Activated T-helper 1 cell treated with anti-CD3 and anti-CD28 coated beads, Interleukin-2, amount 50 U/mL, for 16 hours (primary cell): Measurements from ENCODE around the gene CHFR.
"Not testable (repeated sequence)": the region's sequence is repeated elsewhere in the genome, so short reads cannot be mapped to it uniquely, and the experiment has no call there.

Experiments used
- DNase-seq, 2 donors: peaks; one replicate each; pipeline ENCODE4 v3.0.0-alpha.2; 2020; ENCODE audit warnings: low read depth in 1 of 2, low spot score in 1 of 2

CHFR gene

DNA sequence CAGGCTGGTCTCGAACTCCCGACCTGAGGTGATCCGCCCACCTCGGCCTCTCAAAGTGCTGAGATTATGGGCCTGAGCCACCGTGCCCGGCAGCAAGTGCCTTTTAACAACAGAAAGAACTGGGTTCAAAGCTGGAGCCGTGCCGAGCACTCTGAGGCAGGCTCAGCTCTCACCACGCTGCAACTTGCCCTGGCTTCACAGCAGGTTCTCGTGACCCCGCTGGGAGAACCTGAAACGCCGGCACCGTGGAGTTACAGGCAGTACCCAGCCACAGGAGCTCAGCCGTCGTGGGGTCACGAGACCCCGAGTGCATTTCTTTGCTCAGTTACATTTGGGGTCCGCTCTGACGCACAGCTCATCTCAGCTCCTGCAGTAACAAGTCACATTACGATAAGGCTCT lies 73.2 kb downstream of the CHFR start:
- DNase-seq, result no peak

- no peak for DNase-seq
These were observed 74.0 kb downstream of the CHFR start for GRCh38 chr12:132813443-132813842.

DNA sequence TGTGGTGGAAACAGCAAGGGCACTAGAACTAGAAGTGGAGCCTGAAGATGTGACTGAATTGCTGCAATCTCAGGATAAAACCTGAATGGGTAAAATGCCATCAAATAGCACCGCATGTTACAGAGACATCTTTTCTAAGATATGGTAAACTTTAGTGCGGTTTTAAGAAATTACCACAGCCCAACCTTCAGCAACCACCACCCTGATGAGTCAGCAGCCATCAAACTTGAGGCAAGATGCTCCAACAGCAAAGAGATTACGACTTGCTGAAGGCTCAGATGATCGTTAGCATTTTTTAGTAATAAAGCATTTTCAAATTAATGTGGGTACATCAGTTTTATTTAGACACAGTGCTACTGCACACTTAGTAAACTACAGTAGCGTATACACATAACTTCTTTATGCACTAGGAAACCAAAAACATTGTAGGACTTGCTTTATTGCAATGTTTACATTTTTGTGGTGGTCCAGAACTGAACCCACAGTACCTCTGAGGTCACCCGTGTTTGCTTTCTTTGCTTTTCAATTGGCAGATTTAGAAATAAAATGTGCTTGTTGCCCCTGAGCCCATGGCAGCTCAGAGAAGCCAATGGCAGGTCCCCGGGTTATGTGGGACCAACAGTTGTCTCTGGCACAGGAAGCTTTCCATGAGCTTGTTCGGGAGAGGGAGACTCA lies 74.6 kb downstream of the CHFR start:
- no peak for DNase-seq

DNA sequence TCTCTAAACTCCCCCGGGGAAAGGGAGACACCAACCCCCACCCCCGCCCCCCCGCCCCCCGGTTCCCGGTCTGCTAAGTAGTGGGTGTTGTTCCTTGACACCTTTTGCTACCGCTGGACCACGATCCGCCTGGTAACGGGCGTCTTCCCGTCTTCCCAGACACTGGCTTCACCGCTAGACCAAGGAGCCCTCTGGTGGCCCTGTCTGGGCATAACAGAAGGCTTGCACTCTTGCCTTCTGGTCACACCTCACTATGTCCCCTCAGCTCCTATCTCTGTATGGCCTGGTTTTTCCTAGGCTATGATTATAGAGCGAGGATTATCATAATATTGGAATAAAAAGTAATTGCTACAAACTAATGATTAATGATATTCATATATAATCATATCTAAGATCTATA lies 78.0 kb downstream of the CHFR start:
- DNase-seq, result not testable (repeated sequence)

DNA sequence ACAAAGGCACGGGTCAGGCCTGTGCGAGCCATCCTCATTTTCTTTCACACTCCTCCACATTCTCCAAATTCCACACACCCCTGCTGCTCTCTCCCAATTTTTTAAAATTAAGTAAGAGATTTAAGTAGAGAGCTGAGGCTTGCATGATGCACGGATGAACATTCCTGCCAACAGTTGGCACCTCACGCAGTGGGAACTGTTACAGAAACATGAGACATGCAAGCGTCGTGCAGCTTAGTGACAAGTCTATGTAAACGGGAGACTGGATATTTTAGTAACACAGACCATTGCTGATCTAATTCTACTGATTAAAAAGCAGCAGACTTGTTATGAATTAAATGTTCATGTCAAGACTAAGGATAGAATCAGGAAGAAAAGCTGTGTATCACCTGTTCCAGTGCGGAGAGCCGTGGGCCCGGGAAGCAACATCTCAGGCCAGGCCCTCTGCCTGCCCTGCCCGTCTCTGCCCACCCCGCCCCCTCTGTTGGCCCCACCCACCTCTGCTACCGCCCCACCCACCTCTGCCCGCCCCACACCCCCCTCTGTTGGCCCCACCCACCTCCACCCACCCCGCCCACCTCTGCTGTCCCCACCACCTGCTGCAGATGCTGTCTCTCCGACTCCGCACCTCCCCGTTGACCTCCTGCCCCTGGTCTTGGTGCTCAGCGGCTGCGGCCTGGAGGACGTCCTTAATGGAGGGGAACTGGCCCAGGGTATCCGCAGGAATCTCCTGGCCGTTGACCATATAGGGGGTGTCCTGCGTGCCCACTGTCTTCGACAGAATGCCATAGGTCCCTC lies 79.9 kb downstream of the CHFR start:
- DNase-seq, result no peak

- DNase-seq, result no peak
These were observed 80.5 kb downstream of the CHFR start for GRCh38 chr12:132806857-132807256.

DNA sequence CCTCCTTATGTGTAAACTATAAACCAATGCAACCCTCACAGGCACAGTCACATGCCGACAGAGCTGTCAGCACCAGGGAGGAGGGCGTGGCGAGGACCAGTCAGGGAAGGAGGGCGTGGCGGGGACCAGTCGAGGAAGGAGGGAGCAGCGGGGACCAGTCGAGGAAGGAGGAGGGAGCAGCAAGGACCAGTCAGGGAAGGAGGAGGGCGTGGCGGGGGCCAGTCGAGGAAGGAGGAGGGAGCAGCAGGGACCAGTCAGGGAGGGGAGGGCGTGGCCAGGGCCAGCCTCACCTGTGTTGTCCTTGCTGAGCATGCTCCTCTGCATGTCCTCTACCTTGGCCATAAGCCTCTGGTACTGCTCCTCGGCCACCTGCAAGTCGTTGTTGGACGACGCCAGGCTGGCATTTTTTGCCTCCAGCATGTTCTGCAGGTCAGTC lies 83.0 kb downstream of the CHFR start:
- no peak for DNase-seq

DNA sequence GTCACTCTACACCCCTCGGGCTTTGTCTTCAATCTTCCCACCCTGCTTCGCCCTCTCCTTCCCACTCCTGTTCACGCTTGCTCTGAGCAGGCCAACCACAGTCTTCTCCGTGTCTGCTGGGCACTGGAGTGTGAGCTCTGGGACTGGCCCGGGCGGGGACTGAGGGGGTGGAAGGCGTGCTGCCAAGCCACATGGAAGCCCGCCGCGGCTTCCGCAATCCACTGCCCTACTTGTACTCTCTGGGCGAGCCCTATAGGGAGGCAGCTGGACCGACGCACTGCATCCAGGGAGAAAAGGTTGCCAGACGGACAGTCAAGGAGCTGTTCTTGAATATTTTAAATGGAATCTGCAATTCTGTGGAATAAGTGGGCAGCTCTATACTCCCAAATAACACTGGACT lies 83.5 kb downstream of the CHFR start:
- DNase-seq, result no peak

DNA sequence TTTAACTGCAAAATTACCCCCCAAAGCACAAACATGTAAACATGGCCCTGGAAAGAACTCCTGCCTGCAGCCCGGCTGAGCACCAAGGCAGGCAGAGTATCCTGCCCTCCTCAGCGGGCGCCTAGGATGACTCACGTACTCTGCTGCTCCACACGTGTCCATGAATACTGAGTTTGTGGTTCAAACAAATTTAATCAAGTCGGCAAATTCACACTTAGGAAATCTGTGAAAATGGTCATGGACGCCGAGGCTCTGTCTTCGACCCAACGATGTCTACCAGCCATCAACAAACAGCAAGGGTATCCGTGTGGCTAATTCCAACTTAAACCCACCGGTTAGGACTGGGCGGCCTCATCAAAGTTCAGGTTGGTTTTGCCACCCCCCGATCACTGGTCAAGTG lies 84.3 kb downstream of the CHFR start:
- DNase-seq, result no peak

DNA sequence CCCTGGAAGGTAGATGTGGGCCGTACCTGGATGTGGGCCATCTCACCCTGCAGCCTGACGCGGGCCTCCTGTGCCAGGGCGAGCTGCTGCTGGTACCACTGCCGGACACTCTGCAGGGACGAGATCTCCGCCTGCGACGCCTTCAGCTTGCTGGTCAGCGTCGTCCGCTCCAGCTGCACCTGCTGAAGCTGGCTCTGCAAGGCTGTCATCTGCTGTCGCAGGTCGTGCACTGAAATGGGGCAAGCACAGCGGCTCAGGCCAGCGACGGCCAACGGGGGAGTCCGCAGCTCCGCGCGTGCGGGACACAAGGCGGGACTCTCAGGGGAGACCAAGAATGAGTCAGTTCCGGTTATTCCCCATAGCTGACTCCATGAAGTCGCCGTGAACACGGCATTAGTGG lies 85.7 kb downstream of the CHFR start:
- DNase-seq, result no peak

DNA sequence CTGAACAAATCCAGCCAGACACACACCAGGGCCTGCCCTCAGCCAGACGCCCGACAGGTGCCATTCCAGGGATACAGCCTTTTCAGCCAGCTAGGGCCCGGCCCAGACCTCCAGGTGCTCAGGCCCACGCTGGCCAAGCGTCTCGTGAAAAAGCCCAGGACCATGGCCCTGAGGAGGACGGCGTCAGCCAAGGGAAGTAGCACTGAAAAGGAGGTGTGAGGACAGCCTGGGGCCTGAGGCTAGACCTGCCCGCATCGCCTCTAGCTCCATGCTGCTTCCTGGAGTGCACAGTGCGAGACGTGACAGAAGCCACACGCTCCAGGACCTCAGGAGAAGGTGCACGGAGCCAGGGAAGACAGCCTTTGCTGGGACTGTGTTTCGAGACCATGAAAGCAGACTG lies 88.6 kb downstream of the CHFR start:
- no peak for DNase-seq

DNA sequence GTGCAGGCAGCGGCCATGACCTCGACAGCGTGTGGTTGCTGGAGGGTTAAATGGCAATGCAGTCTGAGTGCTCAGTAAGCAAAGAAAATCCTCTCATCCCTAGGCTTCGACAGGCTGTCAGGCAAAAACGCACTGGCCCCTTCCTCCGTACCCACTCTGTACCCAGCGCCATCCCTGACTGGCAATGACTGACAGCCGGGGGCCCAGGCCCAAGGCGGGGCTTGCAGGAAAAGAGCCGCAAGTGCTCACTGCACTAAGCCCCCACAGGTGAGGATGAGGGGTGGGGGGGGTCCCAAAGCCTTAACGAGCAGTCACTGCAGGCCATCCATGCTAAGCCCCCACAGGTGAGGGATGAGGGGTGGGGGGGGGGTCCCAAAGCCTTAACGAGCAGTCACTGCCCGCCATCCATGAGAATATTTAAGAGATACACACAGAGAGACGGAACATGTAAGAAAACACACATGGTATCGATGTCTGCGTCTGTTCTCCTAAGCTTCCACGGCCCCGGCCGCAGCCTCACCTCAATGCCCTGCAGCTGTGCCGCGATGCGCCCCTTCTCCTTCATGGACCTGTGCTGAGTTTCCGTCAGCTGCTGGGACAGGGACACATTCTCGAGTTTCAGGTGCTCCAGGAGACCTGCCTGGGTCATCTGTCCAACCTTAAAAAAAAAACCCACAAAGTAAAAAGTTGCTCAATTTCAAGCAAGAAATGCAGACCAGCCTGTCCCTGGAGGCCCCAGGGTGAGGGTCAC lies 89.4 kb downstream of the CHFR start:
- DNase-seq, result no peak

DNA sequence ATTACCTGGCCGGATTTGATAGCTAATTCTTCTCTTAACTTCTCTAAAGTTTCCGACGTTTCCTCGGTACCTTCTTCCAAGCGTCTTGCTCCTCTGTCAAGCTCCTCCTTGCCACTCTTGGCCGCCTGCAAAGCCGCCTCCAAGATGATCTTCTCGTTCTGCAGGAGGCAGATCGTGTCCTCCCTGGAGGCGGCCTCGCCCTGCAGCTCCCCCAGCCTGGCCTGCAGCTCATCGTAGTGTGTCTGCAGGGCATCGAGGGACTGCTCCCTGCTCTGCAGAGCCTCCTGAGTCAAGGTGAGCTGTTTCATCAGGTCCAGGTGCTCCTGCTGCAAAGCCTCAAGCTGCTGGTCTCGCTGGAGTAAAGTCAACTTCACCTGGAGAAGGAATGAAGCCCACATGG lies 91.6 kb downstream of the CHFR start:
- no peak for DNase-seq

GRCh38 chr12:132791940-132792339 lies 95.5 kb downstream of the CHFR start:
- not testable (repeated sequence) for DNase-seq

GRCh38 chr12:132789099-132789471 lies 98.3 kb downstream of the CHFR start:
- DNase-seq, result no peak

DNA sequence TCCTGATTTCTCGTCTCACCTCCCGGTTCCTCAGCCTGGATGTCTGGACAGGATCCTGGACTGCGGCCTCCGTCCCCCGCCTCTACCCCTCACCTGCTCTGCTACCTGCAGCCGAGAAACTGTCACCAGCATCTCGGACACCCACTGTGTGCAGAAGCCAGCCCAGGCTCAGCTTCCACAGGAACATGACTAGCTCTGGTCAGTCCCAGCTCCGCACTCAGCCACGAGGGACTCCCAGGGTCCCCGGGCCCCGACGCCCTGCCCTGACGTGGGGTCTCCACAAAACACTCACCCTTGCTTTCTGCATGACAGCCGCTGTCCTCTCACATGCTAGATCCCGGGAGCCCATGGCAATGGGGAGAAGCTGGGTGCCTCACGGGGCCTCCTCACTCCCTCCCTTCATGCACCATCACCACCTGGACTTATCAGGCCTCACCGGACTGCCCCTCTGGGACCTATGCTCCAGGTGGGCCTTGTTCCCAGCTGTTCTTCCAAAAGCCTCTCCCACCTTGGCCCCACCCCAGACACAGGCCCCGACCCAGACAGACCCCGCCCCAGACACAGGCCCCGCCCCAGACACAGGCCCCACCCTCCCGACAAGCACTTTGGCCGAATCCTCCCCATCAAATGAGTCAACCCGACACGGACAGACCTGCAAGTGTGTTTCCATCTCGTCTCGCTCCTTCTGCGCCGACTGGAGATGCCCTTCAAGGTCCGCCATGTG lies 98.9 kb downstream of the CHFR start:
- DNase-seq, result no peak

- no peak for DNase-seq
These were observed 99.5 kb downstream of the CHFR start for GRCh38 chr12:132787877-132788276.

DNA sequence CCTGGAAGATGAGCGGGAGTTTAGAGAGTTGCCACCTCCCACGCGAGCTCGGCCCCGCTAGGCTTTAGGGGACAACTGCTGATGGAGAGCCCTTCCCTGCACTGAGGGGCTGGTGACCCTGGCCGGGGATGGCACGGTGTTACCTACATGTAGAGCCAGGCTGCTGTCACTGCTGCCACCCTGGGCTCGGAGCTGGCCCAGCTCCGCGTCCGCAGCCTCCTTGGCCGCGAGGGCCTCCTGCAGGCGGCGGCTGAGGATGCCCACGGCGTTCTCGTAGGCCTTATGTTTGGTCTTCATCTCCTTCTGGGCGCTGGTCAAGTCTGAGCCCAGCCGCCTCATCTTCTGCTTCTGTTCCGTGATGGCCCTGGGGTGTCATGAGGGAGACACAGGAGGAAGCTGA lies 101.2 kb downstream of the CHFR start:
- no peak for DNase-seq

DNA sequence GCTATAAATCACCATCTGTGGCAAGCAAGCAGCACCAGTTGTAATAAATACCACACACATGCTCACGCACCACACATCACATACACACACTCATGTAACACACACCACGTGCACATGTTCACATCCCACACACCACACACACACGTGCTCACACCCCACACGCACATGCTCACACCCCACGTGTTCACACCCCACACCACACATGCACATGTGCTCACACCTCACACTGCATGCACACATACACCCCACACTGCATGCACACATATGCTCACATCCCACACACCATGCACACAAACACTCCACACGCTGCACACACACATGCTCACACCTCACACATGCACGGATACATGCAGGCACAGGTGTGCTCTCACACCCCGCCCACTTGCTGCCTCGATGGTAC lies 102.8 kb downstream of the CHFR start:
- DNase-seq, result no peak

DNA sequence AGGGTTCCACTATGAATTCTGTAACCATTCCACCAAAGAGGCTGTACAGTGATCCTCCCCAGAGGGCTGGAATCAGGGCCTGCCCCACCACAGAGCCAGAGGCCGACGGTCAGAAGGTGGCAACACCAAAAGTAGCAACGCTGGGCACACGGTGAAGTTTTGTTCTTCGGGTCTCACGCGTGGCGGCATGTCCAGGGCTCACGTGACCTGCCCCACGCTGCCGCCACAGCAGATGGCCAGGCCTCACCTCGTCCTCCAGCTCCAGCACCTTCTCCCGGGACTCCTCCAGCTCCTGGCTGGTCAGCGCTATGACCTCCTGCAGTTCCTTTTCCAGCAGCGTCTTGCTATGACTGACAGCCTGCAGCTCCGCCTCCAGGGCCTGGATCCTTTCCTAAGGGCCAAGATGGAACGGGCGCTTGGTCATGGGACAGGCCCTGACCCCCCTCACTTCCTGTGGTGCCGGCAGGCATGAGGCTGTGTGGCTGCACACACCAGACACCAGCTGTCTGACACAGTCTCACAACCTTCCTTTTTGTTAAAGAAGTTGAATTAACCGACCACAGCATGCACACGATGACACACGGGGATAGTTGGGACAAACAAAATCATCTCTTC lies 103.4 kb downstream of the CHFR start:
- no peak for DNase-seq
